Measurements from ENCODE around the gene SLC9B1.
"Not testable (repeated sequence)": the region's sequence is repeated elsewhere in the genome, so short reads cannot be mapped to it uniquely, and the experiment has no call there.

SLC9B1 gene

DNA sequence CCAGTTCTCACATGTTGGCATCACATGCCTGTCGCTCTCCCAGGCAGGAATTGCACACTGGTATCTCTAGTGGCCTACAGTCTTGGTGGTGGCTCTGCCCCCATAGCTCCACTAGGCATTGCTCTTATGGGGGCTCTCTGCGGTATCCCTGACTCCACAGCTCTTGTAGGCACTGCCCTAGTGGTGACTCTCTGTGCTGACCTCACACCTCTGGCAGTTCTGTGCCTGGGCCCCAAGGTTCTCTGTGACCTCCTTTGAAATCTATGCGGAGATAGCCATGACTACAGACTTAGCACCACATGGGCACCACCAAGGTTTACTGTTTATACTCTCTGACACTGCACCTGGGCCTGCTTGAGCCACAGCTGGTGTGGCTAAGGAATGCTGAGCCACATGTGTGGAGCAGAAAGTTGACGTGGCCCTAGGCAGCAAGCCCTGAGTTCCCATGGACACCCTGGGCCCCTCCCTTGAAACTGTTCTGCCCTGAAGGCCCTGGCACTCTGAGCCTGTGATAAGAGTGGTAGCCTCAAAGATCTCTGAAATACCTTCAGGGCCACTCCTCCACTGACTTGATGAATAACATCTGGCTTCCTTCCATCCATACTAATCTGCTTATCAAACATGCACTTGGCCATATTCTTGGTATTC lies 8.0 kb downstream of the SLC9B1 start:
- no peak for DNase-seq

DNA sequence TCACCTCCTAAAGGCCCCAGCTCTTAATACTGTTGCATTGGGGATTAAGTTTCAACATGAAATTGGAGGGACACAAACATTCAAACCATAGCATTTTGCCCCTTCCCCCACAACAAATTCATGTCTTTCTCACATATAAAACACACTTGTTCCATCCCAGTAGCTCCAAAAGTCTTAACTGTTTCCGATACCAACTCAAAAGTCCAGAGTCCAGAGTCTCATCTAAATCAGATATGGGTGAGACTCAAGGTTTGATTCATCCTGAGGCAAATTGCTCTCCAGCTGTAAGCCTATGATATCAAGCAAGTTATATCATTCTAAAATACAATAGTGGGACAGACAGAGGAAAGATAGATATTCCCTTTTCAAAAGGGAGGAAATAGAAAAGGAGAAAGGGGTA lies 8.7 kb downstream of the SLC9B1 start:
- no peak for DNase-seq

DNA sequence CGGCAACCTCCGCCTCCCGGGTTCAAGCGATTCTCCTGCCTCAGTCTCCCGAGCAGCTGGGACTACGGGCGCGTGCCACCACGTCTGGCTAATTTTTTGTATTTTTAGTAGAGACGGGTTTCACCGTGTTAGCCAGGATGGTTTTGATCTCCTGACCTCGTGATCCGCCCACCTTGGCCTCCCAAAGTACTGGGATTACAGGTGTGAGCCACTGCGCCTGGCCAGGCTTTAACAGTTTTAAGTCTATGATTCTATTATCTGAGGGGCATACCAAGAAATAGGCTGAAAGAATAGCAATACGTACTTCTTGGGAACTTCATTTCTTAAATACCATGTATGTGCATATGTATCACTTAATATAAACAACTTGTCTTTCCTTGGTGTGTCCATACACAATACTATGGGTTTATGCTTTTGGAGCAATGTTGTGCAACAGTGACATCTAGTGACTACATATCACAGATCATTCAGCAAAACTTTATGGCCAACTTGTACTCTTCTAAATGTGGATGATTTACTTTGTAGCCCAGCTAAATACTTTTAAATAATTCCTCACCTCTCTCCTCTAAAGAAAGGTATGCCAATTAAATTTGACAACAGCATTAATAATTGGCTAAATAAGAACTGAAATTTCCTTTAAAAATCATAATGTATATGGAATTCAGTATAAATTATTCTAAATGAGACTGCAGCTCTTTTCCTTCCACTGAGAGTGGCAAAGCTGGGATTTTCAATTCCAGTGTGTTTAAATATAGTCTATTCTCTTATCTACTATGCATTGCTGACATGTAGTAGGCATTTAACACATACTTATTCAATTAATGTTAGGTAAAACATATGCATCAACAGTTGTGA lies 10.4 kb downstream of the SLC9B1 start:
- DNase-seq: peak; percentile 7

DNA sequence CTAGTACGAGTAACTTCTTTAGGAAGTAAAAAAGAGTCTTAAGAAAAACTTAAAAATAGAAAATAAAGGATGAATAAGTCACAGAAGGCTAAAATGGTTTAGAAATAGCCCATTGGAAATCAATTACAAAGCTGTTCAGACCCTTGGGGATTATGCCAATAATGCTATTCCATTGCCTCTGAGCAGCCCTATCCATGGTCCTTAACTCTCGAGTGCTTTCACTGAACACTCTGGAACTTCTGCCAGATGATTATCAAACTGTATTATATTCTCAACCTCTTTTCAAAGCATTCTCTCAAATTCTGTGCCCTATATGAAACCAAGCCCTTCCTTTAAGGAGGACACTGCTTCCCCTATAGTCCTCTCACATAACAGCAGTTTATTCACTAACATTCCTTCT lies 17.0 kb downstream of the SLC9B1 start:
- no peak for DNase-seq

DNA sequence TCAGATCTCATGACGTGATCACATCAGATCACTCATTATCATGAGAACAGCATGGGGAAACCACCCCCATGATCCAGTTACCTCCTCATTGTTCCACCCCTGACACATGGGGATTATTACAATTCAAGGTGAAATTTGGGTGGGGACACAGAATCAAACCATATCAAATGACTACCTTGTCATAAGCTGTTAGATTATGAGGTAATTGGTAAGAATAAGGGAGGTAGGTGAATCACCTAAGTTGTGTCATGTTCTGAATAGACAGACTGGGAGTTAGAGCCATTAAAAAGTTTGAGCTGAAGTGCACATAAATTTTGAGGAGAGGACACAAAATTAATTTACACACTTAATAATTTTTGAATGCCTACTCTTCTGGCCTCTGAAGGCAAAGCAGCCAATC lies 24.7 kb downstream of the SLC9B1 start:
- no peak for DNase-seq

DNA sequence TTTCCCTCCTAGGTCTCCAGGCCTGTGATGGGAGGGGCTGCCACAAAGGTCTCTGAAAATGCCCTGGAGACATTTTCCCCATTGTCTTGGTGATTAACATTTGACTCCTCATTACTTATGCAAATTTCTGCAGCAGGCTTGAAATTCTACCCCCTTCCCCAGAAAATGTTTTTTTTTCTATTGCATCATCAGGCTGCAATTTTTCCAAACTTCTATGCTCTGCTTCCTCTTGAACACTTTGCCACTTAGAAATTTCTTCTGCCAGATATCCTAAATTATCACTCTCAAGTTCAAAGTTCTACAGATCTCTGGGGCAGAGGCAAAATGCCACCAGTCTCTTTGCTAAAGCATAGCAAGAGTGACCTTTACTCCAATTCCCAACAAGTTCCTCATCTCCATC lies 25.5 kb downstream of the SLC9B1 start:
- not testable (repeated sequence) for DNase-seq

DNA sequence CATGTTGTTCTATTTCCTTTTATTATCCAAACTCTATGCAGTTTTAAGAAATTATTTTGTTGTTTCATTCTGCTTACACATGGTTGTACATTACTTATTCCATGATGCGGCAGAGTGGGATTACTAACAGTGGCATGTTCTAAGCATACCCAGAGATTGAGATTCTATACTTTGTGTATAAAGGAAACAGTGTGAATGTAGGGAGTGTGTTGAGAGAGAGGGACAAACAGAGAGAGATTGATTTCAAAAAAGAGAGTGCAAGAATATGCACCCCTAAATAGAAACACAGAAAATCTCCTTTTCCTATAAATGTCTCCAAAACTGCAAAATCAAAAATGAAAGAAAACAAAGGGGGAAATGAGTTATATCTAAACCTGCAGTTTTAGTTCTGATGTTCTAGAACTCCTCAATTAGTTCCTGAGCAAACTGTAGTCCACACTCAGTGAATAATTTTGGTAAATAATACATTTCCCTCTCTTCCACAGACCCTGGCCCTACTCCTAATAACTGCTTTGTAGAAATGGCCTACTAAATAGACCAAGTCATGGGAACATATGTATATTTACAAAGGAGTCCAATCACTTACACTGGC lies 31.0 kb downstream of the SLC9B1 start:
- DNase-seq: no peak

DNA sequence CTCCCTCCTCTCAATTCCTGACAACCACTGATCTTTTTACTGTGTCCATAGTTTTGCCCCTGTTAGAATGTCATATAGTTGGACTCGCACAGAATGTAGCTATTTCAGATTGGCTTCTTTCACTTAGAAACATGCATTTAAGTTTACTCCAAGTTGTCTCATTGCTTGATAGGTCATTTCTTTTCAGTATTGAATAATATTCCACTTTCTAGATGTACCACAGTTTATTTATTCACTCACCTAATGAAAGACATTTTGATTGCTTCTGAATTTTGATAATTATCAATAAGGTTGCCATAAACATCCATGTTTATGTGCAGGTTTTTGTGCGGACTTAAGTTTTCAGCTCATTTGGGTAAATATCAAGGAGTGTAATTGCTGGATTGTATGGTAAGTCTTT lies 38.5 kb downstream of the SLC9B1 start:
- no peak for DNase-seq

DNA sequence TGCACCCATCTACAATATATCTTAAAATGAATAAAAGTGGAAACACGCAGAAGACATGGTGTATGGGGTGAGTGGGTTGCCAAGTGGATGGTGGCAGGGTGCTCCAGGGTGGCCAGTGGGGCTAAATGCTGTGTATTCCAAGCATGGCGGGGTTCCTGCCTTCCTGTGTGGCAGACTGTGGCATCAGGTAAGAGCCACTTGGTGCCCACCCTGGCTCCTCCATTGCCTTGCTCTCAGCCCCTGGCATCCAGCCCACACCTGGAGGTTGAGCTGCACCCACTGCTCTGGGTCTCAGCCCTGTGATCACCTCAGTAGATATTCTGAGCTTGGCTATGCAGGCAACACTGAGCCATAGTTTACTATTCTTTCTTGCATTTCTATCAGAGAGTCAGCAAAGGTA lies 57.7 kb downstream of the SLC9B1 start:
- DNase-seq: not testable (repeated sequence)

DNA sequence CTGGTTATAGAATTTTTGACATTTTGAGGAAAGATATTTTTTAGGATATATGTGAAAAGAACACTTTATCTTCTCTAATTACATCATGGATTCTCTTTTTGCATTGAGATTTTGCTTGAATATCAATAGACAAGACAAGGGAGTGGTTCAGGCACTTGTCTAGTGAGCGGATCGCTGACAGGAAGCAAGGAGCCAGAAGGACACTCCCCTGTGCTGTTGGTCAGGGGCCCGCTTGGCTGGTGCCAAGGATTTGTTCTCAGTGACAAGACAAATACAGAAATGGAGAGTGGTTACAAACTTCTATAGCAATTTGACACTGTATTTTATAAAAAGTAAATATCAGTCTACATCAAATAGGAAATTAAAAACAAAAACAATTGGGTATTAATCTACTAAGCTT lies 60.0 kb downstream of the SLC9B1 start:
- DNase-seq: no peak

DNA sequence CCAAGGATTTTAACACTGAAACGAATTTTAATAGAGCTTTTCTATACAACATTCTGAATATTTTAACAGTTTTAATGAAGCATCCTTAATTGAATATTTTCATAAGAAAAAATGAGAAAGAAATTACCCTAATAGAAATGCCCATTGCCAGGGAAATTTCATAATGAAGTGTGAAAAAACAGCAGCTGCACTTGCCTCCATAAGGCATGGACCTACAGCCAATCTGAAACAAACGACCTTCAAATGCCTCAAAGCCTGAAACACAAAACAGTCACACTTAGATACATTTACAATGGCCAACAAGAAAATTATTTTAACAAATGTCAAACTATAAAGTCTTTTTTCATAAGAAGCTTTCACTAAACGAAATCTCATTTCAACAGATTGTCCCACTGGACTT lies 74.4 kb downstream of the SLC9B1 start:
- no peak for DNase-seq

DNA sequence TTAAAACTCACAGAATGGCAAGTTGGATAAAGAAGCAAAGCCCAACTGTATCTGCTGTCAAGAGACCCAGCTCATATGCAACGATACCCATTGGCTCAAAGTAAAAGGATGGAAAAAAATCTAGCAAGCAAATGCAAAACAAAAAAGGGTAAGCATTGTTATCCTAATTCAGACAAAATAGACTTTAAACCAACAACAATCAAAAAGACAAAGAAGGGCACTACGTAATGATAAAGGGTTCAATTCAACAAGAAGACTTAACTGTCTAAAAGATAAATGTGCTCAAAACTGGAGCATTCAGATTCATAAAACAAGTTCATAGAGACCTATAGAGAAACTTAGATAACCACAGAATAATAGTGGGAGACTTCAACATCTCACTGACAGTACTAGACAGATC lies 81.4 kb downstream of the SLC9B1 start:
- not testable (repeated sequence) for DNase-seq

DNA sequence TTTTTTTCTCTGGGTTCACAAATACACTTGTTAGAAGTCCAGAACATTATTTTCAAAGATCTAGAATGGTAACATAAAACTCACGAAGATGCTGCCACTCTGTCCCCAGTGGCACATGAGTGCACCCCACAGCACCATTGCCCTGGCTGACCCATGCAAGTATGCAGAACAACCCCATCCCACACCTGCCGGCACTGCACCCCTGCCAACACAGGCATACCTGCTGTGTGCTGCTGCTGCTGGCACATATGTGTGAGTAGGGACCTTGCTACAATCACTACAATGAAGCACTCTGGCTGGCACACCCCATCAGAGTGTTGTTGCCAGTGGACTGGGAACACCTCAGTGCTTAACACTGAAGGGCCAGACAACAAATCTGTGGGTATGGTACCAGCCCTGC lies 83.8 kb downstream of the SLC9B1 start:
- no peak for DNase-seq

DNA sequence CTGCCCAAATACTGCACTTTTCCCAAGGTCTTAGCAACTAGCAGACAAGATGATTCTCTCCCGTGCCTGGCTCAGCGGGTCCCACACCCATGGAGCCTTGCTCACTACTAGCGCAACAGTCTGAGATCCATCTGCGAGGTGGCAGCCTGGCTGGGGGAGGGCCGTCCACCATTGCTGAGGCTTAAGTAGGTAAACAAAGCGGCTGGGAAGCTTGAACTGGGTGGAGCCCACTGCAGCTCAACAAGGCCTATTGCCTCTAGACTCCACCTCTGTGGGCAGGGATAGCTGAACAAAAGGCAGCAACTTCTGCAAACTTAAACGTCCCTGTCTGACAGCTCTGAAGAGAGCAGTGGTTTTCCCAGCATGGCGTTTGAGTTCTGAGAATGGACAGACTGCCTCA lies 99.8 kb downstream of the SLC9B1 start:
- DNase-seq: not testable (repeated sequence)

DNA sequence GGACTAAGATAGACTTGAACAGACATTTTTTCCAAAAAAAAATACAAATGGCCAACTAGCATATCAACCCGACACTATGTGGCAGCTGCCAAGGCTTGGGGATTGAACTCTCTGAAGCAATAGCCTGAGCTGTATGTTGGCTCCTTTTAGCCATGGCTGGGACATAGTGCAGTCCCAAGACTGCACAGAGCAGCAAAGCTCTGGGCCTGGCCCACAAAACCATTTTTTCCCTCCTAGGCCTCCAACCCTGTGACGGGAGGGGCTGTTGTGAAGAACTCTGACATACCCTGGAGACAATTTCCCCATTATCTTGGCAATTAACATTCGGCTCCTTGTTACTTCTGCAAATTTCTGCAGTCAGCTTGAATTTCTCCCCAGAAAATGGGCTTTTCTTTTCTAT lies 100.6 kb downstream of the SLC9B1 start:
- no peak for DNase-seq

DNA sequence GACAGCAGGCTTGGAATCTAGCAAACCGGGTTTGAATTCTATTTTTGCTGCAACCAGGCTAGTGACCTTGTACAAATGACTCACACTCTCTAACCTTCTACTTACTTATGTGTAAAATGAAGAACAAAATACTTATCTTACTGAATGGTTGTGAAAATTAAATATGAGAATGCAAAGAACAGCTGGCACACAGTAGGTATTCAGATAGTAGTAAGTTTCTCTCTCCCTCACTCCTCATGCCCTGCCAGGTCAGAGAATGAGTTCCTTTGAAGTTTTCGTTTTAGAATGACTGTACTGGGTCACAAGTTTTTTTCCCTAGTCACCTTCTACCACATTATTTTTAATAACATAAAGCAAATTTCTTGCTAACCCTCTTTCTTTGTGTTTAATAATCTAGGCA lies 117.7 kb downstream of the SLC9B1 start:
- DNase-seq: no peak

DNA sequence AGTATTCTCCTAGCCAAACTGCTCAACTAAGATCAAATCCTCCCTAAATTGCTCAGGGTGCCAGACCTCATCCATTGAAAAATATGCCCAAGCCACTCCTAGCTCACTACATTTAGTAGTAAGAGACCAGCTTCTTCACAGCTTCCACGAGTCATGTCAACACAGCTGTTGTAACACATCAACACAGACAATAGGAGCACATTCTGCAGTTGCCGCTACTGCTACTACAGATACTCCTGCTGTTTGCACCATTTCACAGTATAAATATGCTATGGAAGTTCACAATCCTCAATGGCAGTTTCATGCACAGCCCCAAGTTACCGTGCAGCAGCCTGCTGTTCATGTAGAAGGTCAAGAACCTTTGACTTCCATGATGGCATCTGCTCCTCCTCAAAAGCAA lies 121.9 kb downstream of the SLC9B1 start:
- not testable (repeated sequence) for DNase-seq

DNA sequence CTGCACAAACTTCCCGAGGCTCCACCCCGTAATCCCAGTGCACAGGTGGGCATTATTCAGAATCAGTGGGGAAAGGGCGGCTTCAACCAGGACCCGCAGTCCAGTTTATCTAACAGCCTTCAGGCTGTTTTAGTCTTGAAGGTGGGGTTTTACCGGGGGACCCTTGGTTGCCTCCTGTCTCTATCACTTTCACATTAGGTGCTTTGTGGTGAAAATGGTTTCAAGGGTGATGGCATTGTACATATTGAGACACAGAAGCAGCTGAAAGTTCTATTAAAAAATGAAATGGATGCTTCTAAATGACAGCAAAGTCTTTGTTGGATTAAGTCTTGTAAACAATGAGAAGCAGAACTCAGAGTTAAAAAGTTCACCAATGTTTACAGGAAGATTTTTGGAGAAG lies 123.0 kb downstream of the SLC9B1 start:
- DNase-seq: not testable (repeated sequence)

DNA sequence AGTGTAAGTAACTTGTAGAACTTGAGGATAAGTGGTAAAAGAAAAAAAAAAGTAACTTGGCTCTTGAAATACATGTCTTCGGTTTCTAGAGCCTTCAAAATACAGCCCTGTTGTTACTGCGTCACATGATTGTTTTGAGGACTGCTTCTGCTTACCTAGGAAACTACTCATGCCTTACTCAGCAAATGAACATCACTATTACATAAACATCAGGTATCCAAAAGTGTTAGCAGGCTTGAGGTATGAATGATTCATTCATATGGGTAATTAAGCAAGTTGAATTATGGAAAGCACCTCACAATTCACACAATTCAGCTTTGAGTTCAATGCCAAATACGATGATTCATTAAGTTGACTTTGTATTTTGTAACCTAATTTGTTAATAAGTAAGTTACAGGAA lies 129.6 kb downstream of the SLC9B1 start:
- not testable (repeated sequence) for DNase-seq

DNA sequence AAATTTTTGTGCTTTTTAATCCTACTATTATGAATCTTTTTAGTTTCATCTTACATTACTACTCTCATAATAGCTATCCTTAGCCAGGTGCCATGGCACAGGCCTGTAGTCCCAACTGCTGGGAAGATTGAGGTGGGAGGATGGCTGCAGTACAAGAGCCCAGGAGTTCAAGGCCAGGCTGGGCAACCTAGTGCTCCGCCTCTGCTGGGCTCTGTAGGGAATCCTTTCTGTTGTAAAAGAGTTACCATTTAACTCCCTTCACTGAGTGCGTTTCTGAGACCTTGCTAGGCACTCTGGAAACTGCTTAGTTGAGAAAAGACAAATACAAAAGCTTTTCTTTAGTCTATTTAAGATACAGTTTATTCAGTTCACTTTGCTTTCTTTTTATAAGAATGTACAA lies 130.9 kb downstream of the SLC9B1 start:
- DNase-seq: not testable (repeated sequence)

DNA sequence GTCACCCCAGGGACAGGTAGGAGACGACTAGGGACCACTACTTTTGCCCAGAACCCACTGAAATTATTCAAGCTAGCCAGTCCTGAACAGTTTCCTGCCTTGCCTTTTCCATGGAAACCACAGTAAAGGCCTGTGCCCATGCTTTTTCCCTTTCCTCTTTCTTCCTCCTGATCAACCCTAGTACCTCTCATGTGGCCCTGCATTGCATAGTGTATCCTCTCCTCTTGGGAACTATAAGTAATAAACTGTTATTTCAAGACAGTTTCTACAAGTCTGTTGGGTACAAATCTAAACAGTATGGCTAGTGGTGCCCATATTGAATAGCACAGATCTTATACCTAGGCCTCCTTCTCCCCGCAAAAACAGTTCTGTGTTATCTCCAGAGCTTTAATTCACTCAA lies 136.2 kb downstream of the SLC9B1 start:
- no peak for DNase-seq

DNA sequence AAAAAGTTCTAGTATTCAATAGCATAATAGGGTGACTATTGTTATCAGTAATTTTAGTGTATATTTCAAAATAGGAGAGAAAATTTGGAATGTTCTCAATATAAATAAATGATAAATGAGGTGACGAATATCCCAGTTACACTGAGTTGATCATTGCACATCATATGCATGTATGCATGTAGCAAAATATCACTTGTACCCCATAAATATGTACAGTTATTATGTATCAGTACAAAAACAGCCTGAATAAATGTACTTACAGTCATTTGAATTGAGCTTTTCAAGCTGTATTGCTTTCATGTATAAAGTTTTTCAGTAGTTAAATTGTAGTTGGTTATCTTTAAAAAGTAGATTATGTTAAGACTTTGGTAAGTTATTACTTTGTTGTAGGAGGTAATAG lies 138.2 kb downstream of the SLC9B1 start:
- DNase-seq: no peak

DNA sequence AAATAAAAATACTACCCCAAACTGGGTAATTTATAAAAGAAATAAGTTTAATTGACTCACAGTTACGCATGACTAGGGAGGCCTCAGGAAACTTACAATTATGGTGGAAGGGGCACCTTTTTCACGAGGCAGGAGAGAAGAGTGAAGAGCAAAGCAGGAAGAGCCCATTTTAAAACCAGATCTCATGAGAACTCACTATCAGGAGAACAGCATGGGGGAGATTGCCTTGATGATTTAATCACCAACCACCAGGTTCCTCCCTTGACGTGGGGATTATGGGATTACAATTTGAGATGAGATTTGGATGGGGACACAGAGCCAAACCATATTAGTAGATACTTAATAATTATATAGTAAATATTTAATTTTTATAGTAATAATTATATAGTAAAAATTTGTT lies 140.6 kb downstream of the SLC9B1 start:
- no peak for DNase-seq

DNA sequence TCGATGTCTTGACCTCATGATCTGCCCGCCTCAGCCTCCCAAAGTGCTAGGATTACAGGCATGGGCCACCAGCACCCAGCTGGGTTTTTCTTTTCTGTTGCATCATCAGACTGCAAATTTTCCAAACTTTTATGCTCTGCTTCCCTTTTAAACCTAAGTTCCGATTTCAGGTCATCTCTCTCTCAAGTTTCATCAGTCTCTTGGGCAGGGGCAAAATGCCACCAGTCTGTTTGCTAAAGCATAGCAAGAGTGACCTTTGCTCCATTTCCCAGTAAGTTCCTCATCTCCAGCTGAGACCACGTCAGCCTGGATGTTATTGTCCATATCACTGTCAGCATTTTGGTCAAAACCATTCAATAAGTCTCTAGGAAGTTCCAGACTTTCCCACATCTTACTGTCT lies 141.2 kb downstream of the SLC9B1 start:
- not testable (repeated sequence) for DNase-seq
